ENCODE measurements around the gene LRP1B.

LRP1B gene

DNA sequence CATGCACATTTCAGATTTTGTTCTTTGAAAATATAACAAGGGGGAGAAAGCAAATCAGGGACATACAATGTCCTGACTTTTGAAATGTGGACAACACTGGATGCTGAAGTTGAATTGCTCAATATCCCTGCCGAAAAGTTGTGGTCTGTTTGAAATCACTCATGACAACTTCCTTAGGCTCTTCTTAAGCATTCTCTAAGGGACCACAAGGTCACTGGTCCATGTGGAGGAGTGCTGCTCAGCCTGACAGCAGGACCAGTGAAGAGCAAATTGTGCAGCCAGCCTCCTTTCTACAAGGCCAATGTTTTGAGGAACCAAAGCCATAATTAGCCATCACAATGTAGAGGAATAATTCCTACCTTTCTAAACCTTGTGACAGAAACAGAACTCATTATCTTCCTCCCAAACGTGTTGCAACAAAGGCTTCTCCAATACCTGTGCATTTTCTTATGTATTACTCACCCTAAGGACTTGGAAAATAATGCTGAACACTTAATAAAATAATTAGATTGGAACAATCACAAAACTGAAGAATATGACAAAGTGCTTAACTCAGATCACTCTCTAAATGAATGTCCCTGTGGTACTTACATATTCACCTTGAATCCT is 1873.0 kb downstream of the LRP1B start:
- no peak for FAIRE-seq

DNA sequence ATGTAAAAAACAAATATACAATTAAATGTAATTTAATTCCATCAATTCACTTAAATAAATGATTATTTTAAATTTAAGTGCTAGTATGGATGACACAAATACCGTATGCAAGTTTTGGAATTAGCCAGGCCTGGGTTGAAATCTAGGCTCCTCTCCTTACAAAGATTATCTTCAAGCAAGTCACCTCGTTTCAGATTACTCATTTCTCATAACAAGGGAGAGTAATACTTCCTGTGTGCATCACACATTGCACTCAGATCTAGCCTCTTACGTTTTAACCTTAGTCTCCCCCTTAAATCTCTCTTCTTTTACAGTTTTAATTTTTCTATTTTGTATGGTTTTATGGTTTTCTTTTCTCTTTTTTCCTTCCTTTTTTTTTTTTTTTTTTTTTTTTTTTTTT is 1874.7 kb downstream of the LRP1B start:
- FAIRE-seq: no peak

DNA sequence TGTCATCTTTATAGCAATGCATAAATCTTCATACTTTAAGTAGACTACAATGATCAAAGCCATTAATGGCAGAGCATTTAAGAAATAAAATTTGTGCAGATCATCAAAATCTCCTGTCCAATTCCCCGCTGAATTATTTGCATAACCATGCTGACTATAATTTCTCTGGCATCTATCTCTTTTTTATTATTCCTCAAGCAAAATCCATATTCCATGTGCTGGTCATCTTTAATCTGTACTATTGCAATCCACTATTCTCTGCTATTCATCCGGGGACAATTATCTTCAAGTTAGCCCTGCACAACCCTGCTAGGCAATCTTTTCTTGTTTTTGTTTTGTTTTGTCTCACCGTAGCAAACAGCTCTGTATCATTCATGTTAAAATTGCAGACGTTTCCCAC is 1881.0 kb downstream of the LRP1B start:
- FAIRE-seq: no peak

DNA sequence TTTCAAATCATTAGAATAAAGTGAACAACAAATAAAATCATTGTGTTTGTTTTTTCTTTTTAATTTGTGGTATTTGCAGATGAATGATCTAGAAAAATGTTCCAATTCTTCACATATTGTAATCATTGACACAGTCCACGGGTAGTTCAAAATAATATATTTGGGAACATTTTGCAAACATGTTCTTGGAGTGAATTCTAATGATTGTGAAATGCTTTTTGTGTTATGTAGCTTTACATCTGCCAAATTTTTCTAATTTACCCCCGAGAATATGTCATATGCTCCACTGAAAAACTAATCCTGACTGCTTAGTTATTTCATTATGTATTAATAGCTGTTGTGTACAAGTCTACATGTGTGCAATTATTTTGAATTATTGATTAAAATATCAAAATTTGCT is 1882.2 kb downstream of the LRP1B start:
- no peak for FAIRE-seq

DNA sequence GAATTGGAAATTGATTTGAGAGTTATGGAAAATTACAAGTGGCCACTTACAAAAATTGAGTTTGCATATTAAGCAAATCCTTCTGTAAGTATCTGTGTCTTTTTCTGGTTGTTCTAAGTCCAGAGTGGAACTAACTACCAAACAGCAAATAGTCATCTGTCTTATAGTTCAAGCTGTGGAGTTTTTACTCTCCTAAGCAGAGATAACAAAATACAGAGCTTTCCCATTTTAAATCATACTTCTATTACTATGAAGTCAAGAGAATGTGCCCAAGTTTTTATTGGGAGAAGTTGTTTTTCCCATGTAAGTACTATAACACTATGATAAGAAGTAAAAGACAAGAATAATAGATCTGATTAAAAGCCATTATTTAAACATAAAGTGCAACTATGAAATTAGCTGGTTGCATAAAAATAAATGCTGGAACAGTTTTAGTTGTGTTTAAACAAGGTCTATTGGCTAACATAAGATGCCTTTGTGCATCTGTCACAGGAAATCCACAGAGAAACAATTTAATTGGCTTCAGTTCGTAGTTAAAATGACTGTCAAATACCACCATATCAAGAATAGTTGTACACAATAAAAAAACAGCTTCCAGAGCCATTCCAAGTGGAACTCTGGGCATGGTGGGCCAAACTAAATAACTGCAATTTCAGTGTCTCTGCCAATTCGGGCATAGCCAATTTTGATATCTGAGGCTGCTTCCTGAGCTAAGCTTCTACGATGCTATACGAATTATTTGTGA is 1883.2 kb downstream of the LRP1B start:
- no peak for FAIRE-seq

DNA sequence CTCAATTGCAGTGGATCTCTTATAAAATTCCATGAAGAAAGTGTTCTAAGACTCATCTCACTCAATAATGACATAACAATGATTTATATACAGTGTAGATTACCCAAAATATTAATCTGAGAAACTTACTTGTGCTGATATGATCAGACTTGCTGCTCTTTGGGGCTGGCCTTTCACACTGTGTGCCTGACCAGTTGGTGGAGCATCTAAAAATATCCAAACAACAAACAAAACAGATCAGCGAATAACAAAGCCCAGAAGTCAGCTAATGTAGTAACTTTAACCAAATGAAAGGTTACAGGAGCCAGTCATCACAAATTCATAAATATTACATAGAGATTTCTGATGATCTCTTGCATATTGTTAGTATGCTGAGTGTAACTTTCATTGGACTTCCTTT is 1883.9 kb downstream of the LRP1B start:
- no peak for FAIRE-seq

DNA sequence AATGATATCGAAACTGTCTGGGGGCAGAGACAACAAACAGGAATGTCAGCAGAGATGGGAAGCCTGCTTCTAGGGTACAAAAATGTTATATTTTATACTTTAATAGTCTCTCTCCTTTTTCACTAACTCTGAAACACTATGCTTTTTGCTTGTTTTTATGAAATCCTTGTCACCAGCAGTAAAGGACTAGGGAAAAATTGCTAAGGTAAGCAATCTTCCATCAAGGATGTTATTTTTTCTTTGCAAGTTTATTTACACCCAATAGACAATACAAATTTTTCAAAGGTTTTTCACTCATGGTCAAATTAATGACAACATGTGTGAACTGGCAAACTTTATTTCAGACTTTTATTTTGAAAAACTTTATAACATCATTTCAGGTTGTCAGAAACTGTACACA is 1884.8 kb downstream of the LRP1B start:
- FAIRE-seq: no peak

DNA sequence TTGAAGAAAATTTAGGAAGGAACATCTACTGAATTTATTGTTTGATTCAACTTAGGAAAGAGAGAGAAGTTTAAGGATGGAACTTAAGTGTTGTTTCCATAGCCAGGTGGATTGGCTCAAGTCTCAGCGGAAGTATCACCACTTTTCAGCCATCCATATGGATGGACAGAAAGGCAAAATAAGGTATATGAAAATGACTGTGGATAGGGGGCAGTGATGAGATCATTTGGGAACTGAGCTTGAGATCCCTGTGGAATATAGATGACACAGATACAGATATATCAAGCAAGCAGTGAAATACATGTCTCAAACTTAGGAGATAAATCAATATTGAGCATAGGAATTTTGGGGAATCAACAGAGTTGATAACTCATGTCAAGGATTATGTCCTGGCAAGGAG is 1887.9 kb downstream of the LRP1B start:
- no peak for FAIRE-seq

DNA sequence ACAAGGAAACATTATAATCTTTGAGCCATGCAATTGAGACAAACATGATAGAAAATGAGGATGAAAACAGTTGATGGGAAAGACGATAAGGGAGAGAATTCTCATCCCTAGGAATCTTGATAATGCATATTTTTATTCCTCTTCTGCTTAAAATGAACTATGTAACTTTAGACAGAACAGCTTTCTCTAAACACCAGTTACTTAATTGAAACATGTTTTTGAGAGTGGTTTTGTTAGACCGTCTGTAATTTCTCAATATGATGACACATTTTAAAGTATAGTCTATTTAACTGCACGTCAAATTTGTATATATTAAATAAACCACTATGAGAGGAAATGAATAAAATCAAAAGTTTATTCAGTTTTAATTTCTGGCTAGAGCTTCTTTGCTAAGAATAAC is 1896.7 kb downstream of the LRP1B start:
- FAIRE-seq: no peak

DNA sequence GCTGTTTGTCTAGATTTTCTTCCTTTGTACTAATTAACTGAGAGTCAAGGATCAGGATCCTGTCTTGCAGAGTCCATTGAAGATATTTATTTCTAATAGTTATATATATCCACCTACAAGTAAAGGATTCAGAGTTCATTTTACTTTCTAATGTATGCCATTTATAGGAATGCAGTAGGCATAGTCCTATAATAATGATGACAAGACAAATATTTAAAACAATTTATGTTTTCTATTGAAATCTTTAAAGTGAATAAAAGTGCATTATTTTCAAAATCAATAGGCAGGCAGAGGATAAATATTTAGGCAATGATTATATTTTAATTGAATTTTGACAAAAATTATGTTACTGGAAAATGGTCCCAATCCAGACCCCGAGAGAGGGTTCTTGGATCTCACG is 1919.9 kb downstream of the LRP1B start:
- no peak for FAIRE-seq

DNA sequence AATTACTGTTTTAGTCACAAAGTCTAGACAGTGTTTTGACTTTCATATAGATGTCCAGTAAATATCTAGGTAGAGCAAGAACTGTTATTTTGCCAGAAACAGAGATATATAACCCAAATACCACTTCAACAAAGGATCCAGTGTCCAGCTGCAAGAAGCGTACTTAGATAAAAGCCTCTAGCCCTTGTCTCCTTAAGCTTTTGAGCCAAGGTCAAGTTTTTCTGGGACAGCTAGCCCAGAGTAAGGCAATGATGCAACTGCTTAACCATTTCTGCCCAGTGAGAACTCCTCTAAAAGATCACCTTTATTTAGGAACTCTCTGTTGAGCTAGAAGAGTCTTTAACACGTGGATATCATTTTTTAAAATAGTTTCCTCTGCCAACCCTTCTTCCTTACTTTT is 1925.7 kb downstream of the LRP1B start:
- no peak for FAIRE-seq

DNA sequence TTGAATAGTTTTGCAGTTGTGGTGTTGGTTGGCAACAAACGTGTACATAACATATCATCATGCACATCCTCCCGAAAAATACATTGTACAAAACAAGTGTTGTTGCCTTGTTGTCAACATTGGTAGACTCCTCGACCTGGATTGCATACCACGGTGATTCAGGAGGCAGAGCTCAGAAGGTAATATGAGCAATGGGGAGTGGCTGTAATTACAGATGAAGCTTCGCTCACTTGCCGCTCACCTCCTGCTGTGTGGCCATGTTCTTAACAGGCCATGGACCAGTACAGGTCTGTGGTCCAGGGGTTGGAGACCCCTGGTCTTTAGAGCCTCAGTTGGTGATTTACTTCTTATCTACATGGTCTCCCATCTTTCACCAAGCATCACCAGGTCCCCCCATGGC is 1927.5 kb downstream of the LRP1B start:
- no peak for FAIRE-seq

DNA sequence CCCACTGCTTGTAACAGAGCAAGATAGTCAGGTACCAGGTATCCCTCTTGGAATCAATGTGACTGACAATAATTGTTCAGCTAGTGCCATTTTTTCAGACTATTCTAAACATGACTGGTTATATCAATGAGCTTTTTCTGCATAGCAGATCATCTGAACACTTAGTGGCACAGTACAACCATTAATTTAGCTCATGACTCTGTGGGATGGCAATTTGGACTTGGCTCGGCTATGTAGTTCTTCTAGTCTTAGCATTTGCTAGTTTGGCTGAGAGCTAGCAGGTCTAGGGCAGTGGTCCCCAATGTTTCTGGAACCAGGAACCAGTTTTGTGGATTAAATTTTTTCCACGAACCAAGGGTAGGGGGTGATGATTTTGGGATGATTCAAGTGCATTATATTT is 1929.2 kb downstream of the LRP1B start:
- FAIRE-seq: no peak

DNA sequence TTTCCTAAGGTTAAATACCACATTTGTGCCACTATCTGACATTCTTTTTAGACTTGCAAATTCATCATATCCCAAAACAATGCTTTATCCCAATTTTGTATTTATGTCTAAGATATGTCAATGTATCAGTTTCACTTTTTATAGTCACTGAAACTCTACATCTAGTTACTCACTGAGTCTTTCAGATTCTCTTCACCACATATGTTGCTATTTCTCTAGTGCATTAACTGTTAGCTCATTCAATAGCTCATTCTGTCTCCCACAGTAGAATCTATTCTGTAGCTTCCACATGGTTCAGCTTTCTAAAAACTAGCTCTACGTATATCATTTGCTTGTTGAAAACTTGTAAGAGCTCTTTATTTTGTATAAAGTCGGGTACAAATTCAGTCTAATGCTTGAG is 1930.1 kb downstream of the LRP1B start:
- no peak for FAIRE-seq

DNA sequence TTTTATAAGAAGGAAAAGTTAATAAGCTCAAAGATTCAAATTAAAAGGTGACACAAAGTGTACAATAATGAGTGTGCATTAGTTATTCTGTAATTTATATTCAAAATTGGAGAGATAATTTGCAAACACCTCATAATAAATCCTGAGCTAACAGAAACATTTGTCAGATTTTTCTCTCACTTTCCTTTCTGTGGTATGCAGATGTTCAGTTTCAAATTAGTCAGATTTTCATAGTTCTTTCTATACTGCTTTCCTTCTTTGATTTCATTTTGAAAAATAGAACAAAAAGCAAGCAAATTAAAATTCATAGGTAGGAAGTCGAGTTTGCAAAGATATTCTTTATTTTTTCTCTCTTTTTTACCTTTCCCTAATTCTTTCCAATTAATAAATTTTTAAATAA is 1930.5 kb downstream of the LRP1B start:
- no peak for FAIRE-seq

DNA sequence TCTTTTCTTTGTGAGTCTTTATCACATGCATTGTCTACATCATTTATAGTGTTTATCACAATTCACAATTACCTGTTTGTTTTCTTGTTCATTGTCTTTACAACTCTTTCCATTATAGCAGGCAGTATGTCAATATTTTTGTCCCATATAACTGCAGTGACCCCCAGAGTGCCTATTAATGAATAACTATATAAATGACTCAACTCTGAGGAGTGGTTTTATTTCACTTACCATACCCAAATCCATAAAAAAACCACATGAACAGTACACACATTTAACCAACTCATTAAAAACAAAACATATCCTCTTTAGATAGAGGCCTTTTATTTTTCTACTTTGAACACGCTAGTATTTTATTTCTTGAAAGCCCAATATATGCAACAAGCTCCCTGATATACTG is 1931.5 kb downstream of the LRP1B start:
- FAIRE-seq: no peak

DNA sequence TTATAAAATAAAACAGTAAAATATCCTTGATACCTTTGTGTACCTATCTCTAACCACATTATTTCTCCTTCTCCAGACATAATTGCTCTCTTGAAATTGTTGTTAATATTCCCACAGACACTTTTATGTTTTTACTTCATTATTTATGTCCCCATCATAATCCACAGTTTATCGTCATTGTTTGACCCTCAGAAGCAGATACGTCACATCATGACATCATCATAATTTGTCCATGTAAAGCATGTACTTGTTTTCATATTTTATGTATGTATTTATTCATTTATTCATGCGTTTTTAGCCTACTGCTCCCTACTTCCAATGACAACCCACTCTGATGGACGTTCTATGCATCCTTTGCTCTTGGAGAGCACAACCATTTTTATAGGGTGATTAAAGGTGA is 1943.7 kb downstream of the LRP1B start:
- no peak for FAIRE-seq

DNA sequence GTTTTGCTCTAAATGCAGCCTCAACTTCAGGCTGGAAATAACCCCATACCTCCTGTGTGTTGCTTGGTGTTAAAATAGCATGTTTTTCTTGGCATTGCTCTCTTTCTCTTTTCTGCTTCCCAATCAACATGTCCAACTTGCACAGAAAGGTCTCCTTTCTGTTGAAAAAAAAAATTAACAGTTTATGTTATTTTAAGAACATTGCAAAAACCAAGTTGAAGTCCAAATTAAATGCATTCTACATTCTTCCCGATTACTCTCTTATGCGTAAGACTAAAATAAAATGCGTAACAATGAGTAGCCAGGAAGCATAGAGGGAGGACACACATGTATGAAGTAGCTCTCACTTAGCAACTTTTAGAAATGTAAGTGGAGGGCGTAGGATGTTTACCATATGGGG is 1944.5 kb downstream of the LRP1B start:
- no peak for FAIRE-seq

DNA sequence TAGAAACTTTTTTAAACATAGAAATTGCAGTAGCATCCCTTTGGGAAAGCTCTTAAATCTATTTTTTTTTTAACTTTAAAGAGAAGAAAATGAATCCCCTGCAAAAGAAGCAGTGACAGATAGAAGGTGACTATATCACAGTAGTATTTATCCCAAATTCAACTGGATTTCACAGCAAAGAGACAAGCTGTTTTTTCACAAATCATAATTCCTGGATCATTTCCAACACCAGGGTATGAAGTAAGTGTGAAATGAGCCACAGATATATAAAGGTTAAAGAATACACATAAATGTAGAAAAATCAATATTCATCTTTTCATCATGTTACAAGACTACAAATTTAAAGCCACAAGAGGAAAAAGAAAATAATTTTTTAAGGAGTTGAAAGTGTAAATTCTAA is 1945.7 kb downstream of the LRP1B start:
- no peak for FAIRE-seq

DNA sequence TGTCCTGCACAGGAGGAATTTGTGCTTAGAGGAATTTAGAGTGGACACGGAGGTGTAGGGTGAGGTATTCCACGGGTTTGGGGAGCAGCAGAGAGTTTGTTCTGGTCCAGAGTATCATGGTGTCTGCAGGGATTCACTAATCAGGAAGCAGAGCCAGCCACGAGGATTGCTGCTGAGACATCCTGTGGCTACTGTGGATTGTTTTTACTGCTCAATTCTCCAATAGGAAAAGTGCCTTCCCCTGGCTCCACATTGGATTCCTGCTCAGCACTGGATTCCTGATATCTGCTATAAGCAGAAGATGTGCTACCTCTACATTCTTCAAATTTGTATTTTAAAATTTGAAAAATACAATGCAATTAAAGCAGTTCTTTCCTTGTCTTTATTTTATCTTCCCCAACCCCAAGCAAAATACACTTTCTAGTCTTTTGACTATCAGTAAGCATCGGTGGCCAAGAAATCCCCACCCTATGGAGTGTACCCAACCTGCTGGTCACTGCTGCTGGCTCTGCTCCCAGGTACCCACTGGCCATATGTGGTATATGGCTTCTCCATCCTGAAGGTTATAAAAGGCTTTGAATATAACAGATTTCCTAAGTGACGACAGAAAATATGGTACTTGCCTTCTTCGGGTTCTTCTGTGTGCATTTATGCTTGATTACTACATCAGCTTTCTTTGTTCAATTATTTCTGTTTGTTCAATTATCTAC is 1947.6 kb downstream of the LRP1B start:
- no peak for FAIRE-seq

All from endometrium (tissue), 2 donors.